SK-N-SH treated with all-trans-retinoic acid at 6 μM for 48 hours (cell line): ENCODE results near the gene ACTBL2.

Source experiments
- BACH2 ChIP-seq: fragments of 250-450 bp; sonication (Bioruptor Pico); IDR thresholded peaks from 2 replicates; pipeline ENCODE4 v1.9.0; 2021; ENCODE audit warnings: mild to moderate bottlenecking, borderline replicate concordance
- CREB5 ChIP-seq: fragments of 250-450 bp; sonication (Bioruptor Pico); IDR thresholded peaks from 2 replicates; pipeline ENCODE4 v1.5.1; 2020; ENCODE audit warnings: low read depth, mild to moderate bottlenecking, moderate library complexity
- OSR1 ChIP-seq: fragments of 250-450 bp; sonication (Bioruptor Pico); IDR thresholded peaks from 2 replicates; pipeline ENCODE4 v1.8.0; 2022; ENCODE audit warnings: moderate library complexity, mild to moderate bottlenecking, inconsistent platforms
- PPARA ChIP-seq: fragments of 250-450 bp; sonication (Bioruptor Pico); IDR thresholded peaks from 2 replicates; pipeline ENCODE4 v1.5.0; 2020; ENCODE audit warnings: mild to moderate bottlenecking, borderline replicate concordance
- TCF4 ChIP-seq: fragments of 250-450 bp; sonication (Bioruptor Pico); IDR thresholded peaks from 2 replicates; pipeline ENCODE4 v1.8.0; 2021; ENCODE audit warnings: mild to moderate bottlenecking, moderate library complexity, borderline replicate concordance
- TOX ChIP-seq: fragments of 250-450 bp; sonication (Bioruptor Pico); IDR thresholded peaks from 2 replicates; pipeline ENCODE4 v1.8.0; 2021; ENCODE audit warnings: mild to moderate bottlenecking, moderate library complexity, borderline replicate concordance
- TSHZ2 ChIP-seq: fragments of 250-450 bp; sonication (Bioruptor Pico); IDR thresholded peaks from 2 replicates; pipeline ENCODE4 v1.5.0; 2020; ENCODE audit warnings: mild to moderate bottlenecking, moderate library complexity
- ZC3H10 ChIP-seq: fragments of 250-450 bp; sonication (Bioruptor Pico); IDR thresholded peaks from 2 replicates; pipeline ENCODE4 v1.5.1; 2021; ENCODE audit warnings: mild to moderate bottlenecking, moderate library complexity
- ZFP3 ChIP-seq: fragments of 250-450 bp; sonication (Bioruptor Pico); IDR thresholded peaks from 2 replicates; pipeline ENCODE4 v1.5.0; 2020; ENCODE audit warnings: mild to moderate bottlenecking, moderate library complexity
- ZFP30 ChIP-seq: fragments of 450-650 bp; formaldehyde crosslinking; IDR thresholded peaks from 2 replicates; pipeline ENCODE4 v1.5.0; 2022; ENCODE audit warnings: mild to moderate bottlenecking, moderate library complexity
- ZNF565 ChIP-seq: fragments of 450-650 bp; formaldehyde crosslinking; conservative IDR thresholded peaks from 2 replicates; pipeline ENCODE4 v1.5.0; 2020; ENCODE audit warnings: low read depth, mild to moderate bottlenecking, moderate library complexity
- TF ChIP-seq, protein P1 (sequence below): fragments of 250-450 bp; sonication (Bioruptor Pico); IDR thresholded peaks from 2 replicates; pipeline ENCODE4 v1.5.1; 2021; ENCODE audit warnings: mild to moderate bottlenecking, moderate library complexity
- TF ChIP-seq, protein P2 (sequence below): fragments of 250-450 bp; sonication (Bioruptor Pico); IDR thresholded peaks from 2 replicates; pipeline ENCODE4 v1.8.0; 2020; ENCODE audit warnings: mild to moderate bottlenecking, moderate library complexity, borderline replicate concordance

- TF ChIP-seq ZFP30 (CRISPR knock-in tag) (no peak), ZC3H10 (no peak), TSHZ2 (CRISPR knock-in tag) (no peak), OSR1 (CRISPR knock-in tag) (peak; percentile 30; the same call in 1 of the 2 replicates), CREB5 (CRISPR knock-in tag) (no peak), TOX (CRISPR knock-in tag) (no peak), BACH2 (CRISPR knock-in tag) (no peak), ZFP3 (CRISPR knock-in tag) (no peak), PPARA (CRISPR knock-in tag) (no peak), ZNF565 (no peak), TCF4 (CRISPR knock-in tag) (no peak)
- TF ChIP-seq, protein P1, sequence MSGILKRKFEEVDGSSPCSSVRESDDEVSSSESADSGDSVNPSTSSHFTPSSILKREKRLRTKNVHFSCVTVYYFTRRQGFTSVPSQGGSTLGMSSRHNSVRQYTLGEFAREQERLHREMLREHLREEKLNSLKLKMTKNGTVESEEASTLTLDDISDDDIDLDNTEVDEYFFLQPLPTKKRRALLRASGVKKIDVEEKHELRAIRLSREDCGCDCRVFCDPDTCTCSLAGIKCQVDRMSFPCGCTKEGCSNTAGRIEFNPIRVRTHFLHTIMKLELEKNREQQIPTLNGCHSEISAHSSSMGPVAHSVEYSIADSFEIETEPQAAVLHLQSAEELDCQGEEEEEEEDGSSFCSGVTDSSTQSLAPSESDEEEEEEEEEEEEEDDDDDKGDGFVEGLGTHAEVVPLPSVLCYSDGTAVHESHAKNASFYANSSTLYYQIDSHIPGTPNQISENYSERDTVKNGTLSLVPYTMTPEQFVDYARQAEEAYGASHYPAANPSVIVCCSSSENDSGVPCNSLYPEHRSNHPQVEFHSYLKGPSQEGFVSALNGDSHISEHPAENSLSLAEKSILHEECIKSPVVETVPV (CRISPR knock-in tag) = no peak
- TF ChIP-seq, protein P2, sequence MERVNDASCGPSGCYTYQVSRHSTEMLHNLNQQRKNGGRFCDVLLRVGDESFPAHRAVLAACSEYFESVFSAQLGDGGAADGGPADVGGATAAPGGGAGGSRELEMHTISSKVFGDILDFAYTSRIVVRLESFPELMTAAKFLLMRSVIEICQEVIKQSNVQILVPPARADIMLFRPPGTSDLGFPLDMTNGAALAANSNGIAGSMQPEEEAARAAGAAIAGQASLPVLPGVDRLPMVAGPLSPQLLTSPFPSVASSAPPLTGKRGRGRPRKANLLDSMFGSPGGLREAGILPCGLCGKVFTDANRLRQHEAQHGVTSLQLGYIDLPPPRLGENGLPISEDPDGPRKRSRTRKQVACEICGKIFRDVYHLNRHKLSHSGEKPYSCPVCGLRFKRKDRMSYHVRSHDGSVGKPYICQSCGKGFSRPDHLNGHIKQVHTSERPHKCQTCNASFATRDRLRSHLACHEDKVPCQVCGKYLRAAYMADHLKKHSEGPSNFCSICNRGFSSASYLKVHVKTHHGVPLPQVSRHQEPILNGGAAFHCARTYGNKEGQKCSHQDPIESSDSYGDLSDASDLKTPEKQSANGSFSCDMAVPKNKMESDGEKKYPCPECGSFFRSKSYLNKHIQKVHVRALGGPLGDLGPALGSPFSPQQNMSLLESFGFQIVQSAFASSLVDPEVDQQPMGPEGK = no peak
These were observed 16.8 kb upstream of the ACTBL2 start for GRCh38 chr5:57499262-57500050.
